ENCODE measurements around the gene REV1.

DNA sequence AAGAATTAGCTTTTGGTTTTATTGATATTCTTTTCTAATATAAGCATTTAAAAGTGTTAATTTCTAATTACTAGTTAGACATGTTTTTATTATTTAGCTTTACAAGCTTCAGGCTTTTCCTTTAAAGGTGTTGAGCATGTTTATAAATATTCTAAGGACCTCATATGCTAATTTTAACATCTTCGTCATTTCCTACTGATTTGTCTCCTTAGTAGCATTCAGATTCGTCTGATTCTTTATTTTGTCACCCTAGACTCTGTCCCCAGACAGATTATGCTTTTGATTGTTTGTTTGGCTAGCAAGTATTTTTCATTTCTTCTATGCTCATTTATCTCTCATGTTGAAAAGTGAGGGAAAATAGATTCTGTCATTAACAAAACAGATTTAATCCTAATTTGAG is 100.9 kb downstream of the REV1 start:
- TF ChIP-seq, protein P1, sequence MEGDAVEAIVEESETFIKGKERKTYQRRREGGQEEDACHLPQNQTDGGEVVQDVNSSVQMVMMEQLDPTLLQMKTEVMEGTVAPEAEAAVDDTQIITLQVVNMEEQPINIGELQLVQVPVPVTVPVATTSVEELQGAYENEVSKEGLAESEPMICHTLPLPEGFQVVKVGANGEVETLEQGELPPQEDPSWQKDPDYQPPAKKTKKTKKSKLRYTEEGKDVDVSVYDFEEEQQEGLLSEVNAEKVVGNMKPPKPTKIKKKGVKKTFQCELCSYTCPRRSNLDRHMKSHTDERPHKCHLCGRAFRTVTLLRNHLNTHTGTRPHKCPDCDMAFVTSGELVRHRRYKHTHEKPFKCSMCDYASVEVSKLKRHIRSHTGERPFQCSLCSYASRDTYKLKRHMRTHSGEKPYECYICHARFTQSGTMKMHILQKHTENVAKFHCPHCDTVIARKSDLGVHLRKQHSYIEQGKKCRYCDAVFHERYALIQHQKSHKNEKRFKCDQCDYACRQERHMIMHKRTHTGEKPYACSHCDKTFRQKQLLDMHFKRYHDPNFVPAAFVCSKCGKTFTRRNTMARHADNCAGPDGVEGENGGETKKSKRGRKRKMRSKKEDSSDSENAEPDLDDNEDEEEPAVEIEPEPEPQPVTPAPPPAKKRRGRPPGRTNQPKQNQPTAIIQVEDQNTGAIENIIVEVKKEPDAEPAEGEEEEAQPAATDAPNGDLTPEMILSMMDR (IDR thresholded peaks at IDR 0.05), result no peak
- no peak for TF ChIP-seq POLR2AphosphoS5 (IDR thresholded peaks at IDR 0.05)
